ENCODE results near the gene C8B. TPM values are rescaled to one million over a fixed set of nuclear protein-coding genes. Genes with fewer than 3 reads are reported as not detected.

The C8B gene
- total and polyA plus RNA-seq, 2 experiments from 2014 or later, result not detected

- no peaks in the 10 kb centered on the region; the same call in 1 of the 2 replicates for H3K9me2 ChIP-seq (ENCODE audit: insufficient read depth)
- peaks cover 2% of the 10 kb centered on the region for H3K27me3 Mint-ChIP-seq (ENCODE audit: insufficient read depth, low read depth, poor library complexity)
- no peaks in the 10 kb centered on the region for H3K79me2 ChIP-seq (replicated peaks; ENCODE audit: insufficient read depth)
- no peak for ATAC-seq
- TF ChIP-seq EZH2phosphoT487 (IDR thresholded peaks at IDR 0.05; ENCODE audit: unreplicated experiment) (no peak), ETS1 (IDR thresholded peaks at IDR 0.05) (no peak), ZNF114 (CRISPR knock-in tag; IDR thresholded peaks at IDR 0.05) (no peak), JUNB (IDR thresholded peaks at IDR 0.05; ENCODE audit: unreplicated experiment) (no peak), EZH2 (IDR thresholded peaks at IDR 0.05; ENCODE audit: low read depth, unreplicated experiment) (no peak)
- H3K36me3 ChIP-seq (ENCODE audit: insufficient read depth), result no peaks in the 10 kb centered on the region
- H3K4me1 ChIP-seq (ENCODE audit: insufficient read depth), result no peaks in the 10 kb centered on the region
- H3K27me3 ChIP-seq (ENCODE audit: insufficient read depth), result no peaks in the 10 kb centered on the region
- no peak overlapping the region for H3K4me2 ChIP-seq
- no peak for DNase-seq (ENCODE audit: low spot score)
- no peaks in the 10 kb centered on the region for H3K4me1 Mint-ChIP-seq
- no peak overlapping the region for H3K27ac Mint-ChIP-seq
- H3K4me3 Mint-ChIP-seq, result no peak overlapping the region
- H3K4me3 ChIP-seq, result no peak overlapping the region
- no peaks in the 10 kb centered on the region for H4K20me1 ChIP-seq (replicated peaks; ENCODE audit: insufficient read depth)
- no peak overlapping the region for H2AFZ ChIP-seq
- no peaks in the 10 kb centered on the region for H3K9me3 Mint-ChIP-seq
- no peak overlapping the region for H3K27ac ChIP-seq (ENCODE audit: low read depth)
- no peaks in the 10 kb centered on the region for H3F3A ChIP-seq (replicated peaks; ENCODE audit: low read depth)
- H3K36me3 Mint-ChIP-seq (ENCODE audit: low read depth), result no peaks in the 10 kb centered on the region
Observed at GRCh38 chr1:56957931-56958330, 7.9 kb downstream of the C8B start.

DNA sequence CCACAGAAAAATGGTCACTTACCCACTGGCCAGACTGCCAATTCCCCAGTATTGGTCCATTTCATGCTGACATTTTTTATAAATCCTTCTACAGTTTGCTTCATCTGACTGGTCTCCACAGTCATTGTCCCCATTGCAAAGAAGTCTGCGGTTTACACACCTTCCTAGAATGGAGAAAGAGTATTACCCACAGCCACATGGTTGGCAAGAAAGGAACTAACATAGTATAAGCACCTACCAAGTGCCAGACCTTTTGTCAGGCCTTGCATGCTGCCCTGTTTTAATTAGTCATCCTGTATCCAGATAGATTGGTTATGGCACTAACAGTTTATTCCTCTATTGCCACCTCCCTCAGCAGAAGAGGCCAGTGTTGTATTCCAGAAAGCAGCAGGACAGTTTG lies 11.2 kb downstream of the C8B start:
- no peak for DNase-seq (ENCODE audit: low spot score)
- Histone ChIP-seq H3K36me3 (ENCODE audit: insufficient read depth) (no peaks in the 10 kb centered on the region), H3K27ac (ENCODE audit: low read depth) (no peak overlapping the region), H3K4me3 (no peak overlapping the region), H3F3A (replicated peaks; ENCODE audit: low read depth) (no peaks in the 10 kb centered on the region), H3K79me2 (replicated peaks; ENCODE audit: insufficient read depth) (no peaks in the 10 kb centered on the region), H2AFZ (no peak overlapping the region), H3K4me1 (ENCODE audit: insufficient read depth) (no peaks in the 10 kb centered on the region), H3K27me3 (ENCODE audit: insufficient read depth) (no peaks in the 10 kb centered on the region), H3K9me2 (ENCODE audit: insufficient read depth) (no peaks in the 10 kb centered on the region; the same call in 1 of the 2 replicates), H3K4me2 (no peak overlapping the region), H4K20me1 (replicated peaks; ENCODE audit: insufficient read depth) (no peaks in the 10 kb centered on the region)
- no peak for ATAC-seq
- no peaks in the 10 kb centered on the region for H3K36me3 Mint-ChIP-seq (ENCODE audit: low read depth)
- no peaks in the 10 kb centered on the region for H3K27me3 Mint-ChIP-seq (ENCODE audit: insufficient read depth, low read depth, poor library complexity)
- H3K9me3 Mint-ChIP-seq, result no peaks in the 10 kb centered on the region
- no peak overlapping the region for H3K27ac Mint-ChIP-seq
- no peaks in the 10 kb centered on the region for H3K4me1 Mint-ChIP-seq
- no peak overlapping the region for H3K4me3 Mint-ChIP-seq
- no peak for TF ChIP-seq POLR2AphosphoS5 (IDR thresholded peaks at IDR 0.05; ENCODE audit: low read depth)
- TF ChIP-seq ZNF331 (CRISPR knock-in tag; IDR thresholded peaks at IDR 0.05; ENCODE audit: low read depth), result no peak
- TF ChIP-seq ZNF462 (CRISPR knock-in tag; IDR thresholded peaks at IDR 0.05), result no peak
- no peak for TF ChIP-seq EZH2 (IDR thresholded peaks at IDR 0.05; ENCODE audit: low read depth, unreplicated experiment)
- TF ChIP-seq EZH2phosphoT487 (IDR thresholded peaks at IDR 0.05; ENCODE audit: unreplicated experiment), result no peak
- no peak for TF ChIP-seq ETS1 (IDR thresholded peaks at IDR 0.05)
- no peak for TF ChIP-seq CREB1 (CRISPR knock-in tag; IDR thresholded peaks at IDR 0.05; ENCODE audit: low read depth)
- TF ChIP-seq REST (IDR thresholded peaks at IDR 0.05; ENCODE audit: unreplicated experiment), result no peak

All from GM23338 (cell line).